ENCODE measurements around the gene RPS6KA2.

RPS6KA2 gene

DNA sequence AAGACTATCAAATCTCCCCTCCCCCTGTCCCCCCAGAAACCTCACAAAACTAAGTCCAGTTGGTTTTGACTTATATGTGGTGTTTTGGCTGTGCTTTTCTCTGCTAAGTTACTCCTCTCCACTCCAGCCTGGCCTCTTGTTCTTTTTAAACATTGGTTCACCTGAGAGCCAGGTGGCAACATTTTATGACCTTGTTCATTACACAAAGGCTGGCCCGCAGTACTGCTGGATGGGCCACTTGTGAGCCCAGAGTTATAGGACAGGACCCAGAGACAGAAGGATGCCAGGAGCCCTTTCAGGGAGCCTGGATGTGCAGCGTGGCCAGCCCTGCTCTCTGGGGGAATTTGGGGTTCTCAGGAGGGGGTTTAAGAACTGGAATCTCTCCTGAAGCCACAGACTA lies 130.6 kb downstream of the RPS6KA2 start:
- no peak for DNase-seq (ENCODE audit: low read depth)
- no peak overlapping the region for H3K4me3 ChIP-seq (ENCODE audit: low read length)
- TF ChIP-seq CTCF (conservative IDR thresholded peaks at IDR 0.05; ENCODE audit: low read depth, low read length), result no peak

- TF ChIP-seq CTCF (conservative IDR thresholded peaks at IDR 0.05; ENCODE audit: low read depth, low read length), result no peak
- no peak for DNase-seq (ENCODE audit: low read depth)
- no peak overlapping the region for H3K4me3 ChIP-seq (ENCODE audit: low read length)
Measured at GRCh38 chr6:166495487-166496314, 131.3 kb downstream of the RPS6KA2 start.

DNA sequence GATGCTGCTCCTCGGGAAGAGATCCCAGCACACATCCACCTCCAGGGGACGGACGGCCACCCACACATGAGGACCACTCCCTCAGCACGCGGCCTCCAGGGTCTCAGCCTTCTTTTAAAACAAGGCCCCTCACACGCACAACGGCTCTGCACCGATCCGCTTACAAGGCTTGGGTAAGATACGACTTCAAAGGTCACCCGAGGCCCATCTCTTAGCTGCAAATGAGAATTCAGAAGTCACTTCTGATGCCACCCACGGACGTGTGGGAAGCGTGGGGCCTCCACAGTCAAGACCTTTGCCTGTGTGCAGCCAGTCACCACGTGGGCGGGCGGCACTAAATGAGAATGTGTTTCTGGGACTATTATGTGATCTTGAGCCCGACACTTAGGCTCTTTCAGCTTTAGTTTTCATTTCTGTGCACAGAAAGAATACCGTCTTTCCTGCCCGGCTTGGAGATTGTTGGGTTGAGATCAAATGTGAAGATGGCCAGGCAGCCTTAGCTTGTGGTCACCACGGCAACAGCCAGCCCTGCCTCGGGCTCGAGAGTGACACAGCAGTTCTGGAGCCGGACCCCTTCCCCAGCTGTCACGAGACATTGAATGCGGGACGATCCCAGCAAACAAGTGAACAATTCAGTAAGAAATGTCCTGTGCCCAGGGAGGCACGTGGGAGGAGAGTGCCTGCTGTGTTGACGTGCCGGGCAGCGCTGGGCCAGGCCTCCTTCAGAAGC lies 132.1 kb downstream of the RPS6KA2 start:
- DNase-seq (ENCODE audit: low read depth), result no peak
- TF ChIP-seq CTCF (conservative IDR thresholded peaks at IDR 0.05; ENCODE audit: low read depth, low read length), result no peak
- no peak overlapping the region for H3K4me3 ChIP-seq (ENCODE audit: low read length)

- no peak for TF ChIP-seq CTCF (conservative IDR thresholded peaks at IDR 0.05; ENCODE audit: low read depth, low read length)
Measured at GRCh38 chr6:166494101-166494441, 133.0 kb downstream of the RPS6KA2 start.

GRCh38 chr6:166493427-166494100 lies 133.5 kb downstream of the RPS6KA2 start:
- no peak for DNase-seq (ENCODE audit: low read depth)
- no peak for TF ChIP-seq CTCF (conservative IDR thresholded peaks at IDR 0.05; ENCODE audit: low read depth, low read length)
- H3K4me3 ChIP-seq (ENCODE audit: low read length), result no peak overlapping the region

More at GRCh38 chr6:166494101-166494441, 133.0 kb downstream of the RPS6KA2 start:
- H3K4me3 ChIP-seq (ENCODE audit: low read length), result no peak overlapping the region
- DNase-seq (ENCODE audit: low read depth), result no peak

DNA sequence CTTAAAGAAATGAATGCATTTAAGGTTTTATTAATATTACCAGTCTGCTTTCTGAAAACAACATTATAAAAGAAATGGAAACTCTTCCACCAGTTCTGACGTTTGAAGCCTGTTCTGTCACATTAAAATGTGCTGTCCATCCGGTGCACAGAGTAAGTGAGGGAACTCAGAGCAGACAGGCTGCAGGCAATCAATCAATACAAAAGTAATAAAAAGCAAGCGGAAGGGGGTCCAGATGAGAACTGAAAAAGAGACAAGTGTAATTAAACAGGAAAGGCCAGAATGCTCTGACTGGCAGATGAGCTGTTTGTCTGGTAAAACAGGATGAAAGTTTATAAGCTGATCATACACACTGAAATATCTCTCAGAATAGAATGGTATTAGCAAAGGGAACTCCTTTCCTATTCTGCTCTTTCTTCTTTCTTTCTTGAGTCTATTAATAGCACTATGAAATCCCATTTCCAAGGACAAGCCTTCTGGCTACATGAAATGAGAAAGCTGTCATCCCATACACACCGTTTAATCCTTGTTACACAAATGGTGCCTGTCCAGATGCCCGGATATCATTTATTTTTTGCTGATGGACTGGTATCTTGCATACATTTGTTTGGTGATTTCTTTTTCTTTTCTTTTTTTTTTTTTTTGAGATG lies 134.8 kb downstream of the RPS6KA2 start:
- TF ChIP-seq CTCF (conservative IDR thresholded peaks at IDR 0.05; ENCODE audit: low read depth, low read length), result no peak
- DNase-seq (ENCODE audit: low read depth), result no peak
- no peak overlapping the region for H3K4me3 ChIP-seq (ENCODE audit: low read length)

Measured in retinal pigment epithelial cell (primary cell).